ENCODE results near the gene FAM237A.

The FAM237A gene

DNA sequence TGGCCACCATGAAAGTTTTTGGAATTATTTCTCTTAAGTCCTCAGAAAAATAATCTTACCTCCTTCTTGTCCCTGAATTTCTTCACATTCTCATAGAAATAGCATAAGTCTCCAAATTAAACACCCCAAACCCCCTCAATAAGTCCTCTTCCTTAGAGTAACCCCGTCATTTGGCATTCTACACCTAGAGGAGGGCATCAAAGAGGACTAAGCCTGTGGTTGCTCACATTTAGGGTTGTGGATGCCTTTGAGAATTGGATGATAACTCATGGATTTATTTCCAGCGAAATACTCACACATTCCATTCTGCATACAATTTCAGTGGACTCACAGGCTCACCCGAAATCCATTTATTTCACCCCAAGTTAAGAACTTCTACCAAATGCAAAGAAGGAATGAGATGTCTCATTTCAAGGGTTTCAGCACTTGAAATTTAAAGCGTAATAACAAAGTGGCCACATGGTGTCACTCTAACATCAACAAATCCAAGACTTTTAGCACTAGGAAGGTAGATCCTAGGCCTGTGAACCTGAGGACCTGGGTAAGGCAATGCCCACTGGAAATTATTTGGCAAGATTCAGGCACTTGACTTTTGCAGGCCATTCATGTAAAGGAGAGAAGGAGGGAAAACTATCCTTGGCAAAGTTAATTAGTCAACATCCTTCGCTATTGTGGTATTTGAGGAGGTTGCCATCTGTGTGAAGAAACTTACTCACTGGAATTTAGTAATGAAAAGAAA, 51.3 kb downstream of the FAM237A start:
- Histone ChIP-seq H3K27ac (replicated peaks; ENCODE audit: low read length) (no peak overlapping the region), H3K4me1 (ENCODE audit: control insufficient read depth in 2 of 2, insufficient read depth in 1 of 2, low read depth in 1 of 2, low read length in 2 of 2) (no peaks in the 10 kb centered on the region), H3K9me3 (replicated peaks in 1 of 2; ENCODE audit: control insufficient read depth in 2 of 2, insufficient read depth in 1 of 2, low read depth in 1 of 2, low read length in 2 of 2) (no peaks in the 10 kb centered on the region), H2AK5ac (ENCODE audit: low read depth, low read length) (no peak overlapping the region), H4K8ac (ENCODE audit: low read depth, low read length) (no peak overlapping the region), H2BK5ac (ENCODE audit: low read length) (no peak overlapping the region), H3K4me3 (ENCODE audit: low read length in 2 of 2) (no peak overlapping the region), H2BK120ac (ENCODE audit: low read depth, low read length) (no peak overlapping the region), H3K18ac (ENCODE audit: low read length) (no peak overlapping the region), H3K4me2 (ENCODE audit: insufficient read depth, low read length, poor library complexity, severe bottlenecking) (no peak overlapping the region), H3K79me1 (ENCODE audit: low read depth, low read length) (no peaks in the 10 kb centered on the region), H2BK12ac (ENCODE audit: low read length) (no peak overlapping the region), H3K27me3 (ENCODE audit: control insufficient read depth in 3 of 3, insufficient read depth in 3 of 3, low read depth in 1 of 3, low read length in 3 of 3) (peaks cover 0 to 38% (median 0%) of the 10 kb centered on the region in 3 experiments), H2BK15ac (ENCODE audit: low read length) (no peak overlapping the region), H3K9ac (ENCODE audit: low read depth, low read length, poor library complexity) (no peak overlapping the region), H3K23ac (ENCODE audit: low read depth, low read length, poor library complexity) (no peak overlapping the region), H2AFZ (ENCODE audit: low read length) (no peak overlapping the region), H4K91ac (ENCODE audit: low read depth, low read length, poor library complexity) (no peak overlapping the region), H3K4ac (ENCODE audit: low read length) (no peak overlapping the region), H3K14ac (ENCODE audit: low read length) (no peak overlapping the region), H3K36me3 (replicated peaks in 1 of 2; ENCODE audit: control insufficient read depth in 2 of 2, insufficient read depth in 2 of 2, low read length in 2 of 2) (no peaks in the 10 kb centered on the region)
- WGBS, 2 donors (ENCODE audit: extremely low coverage in 2 of 2, insufficient read length in 2 of 2, insufficient replicate concordance in 1 of 2), result no CpG with 5 or more reads among the region's 5 CpGs
- peak; percentile 73 for DNase-seq (ENCODE audit: low spot score)

- H2BK12ac ChIP-seq (ENCODE audit: low read length), result no peak overlapping the region
- H3K14ac ChIP-seq (ENCODE audit: low read length), result no peak overlapping the region
- H3K4me1 ChIP-seq (ENCODE audit: control insufficient read depth in 2 of 2, insufficient read depth in 1 of 2, low read depth in 1 of 2, low read length in 2 of 2), result peaks cover 0 to 1% of the 10 kb centered on the region in 2 donors
- peaks cover 0 to 47% (median 0%) of the 10 kb centered on the region in 3 experiments for H3K27me3 ChIP-seq (ENCODE audit: control insufficient read depth in 3 of 3, insufficient read depth in 3 of 3, low read depth in 1 of 3, low read length in 3 of 3)
- no peaks in the 10 kb centered on the region for H3K9me3 ChIP-seq (replicated peaks in 1 of 2; ENCODE audit: control insufficient read depth in 2 of 2, insufficient read depth in 1 of 2, low read depth in 1 of 2, low read length in 2 of 2)
- no peak overlapping the region for H4K8ac ChIP-seq (ENCODE audit: low read depth, low read length)
- H2BK15ac ChIP-seq (ENCODE audit: low read length), result no peak overlapping the region
- H2BK5ac ChIP-seq (ENCODE audit: low read length), result no peak overlapping the region
- DNase-seq (ENCODE audit: low spot score), result no peak
- no peak overlapping the region for H2BK120ac ChIP-seq (ENCODE audit: low read depth, low read length)
- no peak overlapping the region for H3K4me2 ChIP-seq (ENCODE audit: insufficient read depth, low read length, poor library complexity, severe bottlenecking)
- H3K4ac ChIP-seq (ENCODE audit: low read length), result no peak overlapping the region
- no peak overlapping the region for H2AFZ ChIP-seq (ENCODE audit: low read length)
- no peaks in the 10 kb centered on the region for H3K36me3 ChIP-seq (replicated peaks in 1 of 2; ENCODE audit: control insufficient read depth in 2 of 2, insufficient read depth in 2 of 2, low read length in 2 of 2)
- H3K23ac ChIP-seq (ENCODE audit: low read depth, low read length, poor library complexity), result no peak overlapping the region
- no peaks in the 10 kb centered on the region for H3K79me1 ChIP-seq (ENCODE audit: low read depth, low read length)
- no peak overlapping the region for H4K91ac ChIP-seq (ENCODE audit: low read depth, low read length, poor library complexity)
- no peak overlapping the region for H3K27ac ChIP-seq (replicated peaks; ENCODE audit: low read length)
- H3K4me3 ChIP-seq (ENCODE audit: low read length in 2 of 2), result no peak overlapping the region
- H3K18ac ChIP-seq (ENCODE audit: low read length), result no peak overlapping the region
- no peak overlapping the region for H3K9ac ChIP-seq (ENCODE audit: low read depth, low read length, poor library complexity)
- H2AK5ac ChIP-seq (ENCODE audit: low read depth, low read length), result no peak overlapping the region
Measured at GRCh38 chr2:206696910-206697309, 54.6 kb downstream of the FAM237A start.

GRCh38 chr2:206698811-206699210, 56.5 kb downstream of the FAM237A start:
- no peak overlapping the region for H3K4ac ChIP-seq (ENCODE audit: low read length)
- no peak overlapping the region for H2AK5ac ChIP-seq (ENCODE audit: low read depth, low read length)
- no peak overlapping the region for H3K14ac ChIP-seq (ENCODE audit: low read length)
- H2AFZ ChIP-seq (ENCODE audit: low read length), result no peak overlapping the region
- no CpG with 5 or more reads among the region's 3 CpGs for WGBS, 2 donors (ENCODE audit: extremely low coverage in 2 of 2, insufficient read length in 2 of 2, insufficient replicate concordance in 1 of 2)
- H3K27me3 ChIP-seq (ENCODE audit: control insufficient read depth in 3 of 3, insufficient read depth in 3 of 3, low read depth in 1 of 3, low read length in 3 of 3), result peaks cover 0 to 47% (median 0%) of the 10 kb centered on the region in 3 experiments
- no peak overlapping the region for H3K23ac ChIP-seq (ENCODE audit: low read depth, low read length, poor library complexity)
- H3K18ac ChIP-seq (ENCODE audit: low read length), result no peak overlapping the region
- H3K9me3 ChIP-seq (replicated peaks in 1 of 2; ENCODE audit: control insufficient read depth in 2 of 2, insufficient read depth in 1 of 2, low read depth in 1 of 2, low read length in 2 of 2), result no peaks in the 10 kb centered on the region
- DNase-seq (ENCODE audit: low spot score), result no peak
- H3K27ac ChIP-seq (replicated peaks; ENCODE audit: low read length), result no peak overlapping the region
- H3K9ac ChIP-seq (ENCODE audit: low read depth, low read length, poor library complexity), result no peak overlapping the region
- no peak overlapping the region for H2BK15ac ChIP-seq (ENCODE audit: low read length)
- H3K4me1 ChIP-seq (ENCODE audit: control insufficient read depth in 2 of 2, insufficient read depth in 1 of 2, low read depth in 1 of 2, low read length in 2 of 2), result peaks cover 0 to 1% of the 10 kb centered on the region in 2 donors
- H4K91ac ChIP-seq (ENCODE audit: low read depth, low read length, poor library complexity), result no peak overlapping the region
- no peak overlapping the region for H2BK120ac ChIP-seq (ENCODE audit: low read depth, low read length)
- no peaks in the 10 kb centered on the region for H3K79me1 ChIP-seq (ENCODE audit: low read depth, low read length)
- H2BK12ac ChIP-seq (ENCODE audit: low read length), result no peak overlapping the region
- no peak overlapping the region for H4K8ac ChIP-seq (ENCODE audit: low read depth, low read length)
- H3K36me3 ChIP-seq (replicated peaks in 1 of 2; ENCODE audit: control insufficient read depth in 2 of 2, insufficient read depth in 2 of 2, low read length in 2 of 2), result no peaks in the 10 kb centered on the region
- H3K4me2 ChIP-seq (ENCODE audit: insufficient read depth, low read length, poor library complexity, severe bottlenecking), result no peak overlapping the region
- H3K4me3 ChIP-seq (ENCODE audit: low read length in 2 of 2), result no peak overlapping the region
- H2BK5ac ChIP-seq (ENCODE audit: low read length), result no peak overlapping the region
